RWPE1 (cell line): ENCODE results near the gene GAPVD1.

ENCODE experiments used
- CTCF ChIA-PET: fragments of 350-600 bp; sonication (Branson Sonifier 250); formaldehyde crosslinking; extraction: SDS; loops from one replicate; lab custom pipeline; 2021; lab: Yijun Ruan, JAX
- POLR2A ChIA-PET: fragments of 400-600 bp; formaldehyde crosslinking; extraction: SDS; loops from one replicate; lab custom pipeline; 2020; ENCODE audit warnings: antibody characterized with exemption; ENCODE audit not compliant: low non-redundant PET; lab: Yijun Ruan, JAX
- DNase-seq: peaks from one replicate; pipeline ENCODE4 v3.0.0; 2012; ENCODE audit warnings: low spot score
- H3K27ac ChIP-seq: fragments of 450-650 bp; 2 replicates; pipeline ENCODE4 v1.5.1; 2017
- TF ChIP-seq, protein P1 (sequence below): fragments of 450-650 bp; conservative IDR thresholded peaks from 2 replicates; pipeline ENCODE4 v1.5.1; 2017; ENCODE audit warnings: low read depth, mild to moderate bottlenecking

The GAPVD1 gene

GRCh38 chr9:125372441-125373226 lies 111.0 kb downstream of the GAPVD1 start:
- H3K27ac ChIP-seq: no peak overlapping the region
- DNase-seq: no peak
- ChIA-PET CTCF (no interaction called here), POLR2A (no interaction called here)
- TF ChIP-seq, protein P1, sequence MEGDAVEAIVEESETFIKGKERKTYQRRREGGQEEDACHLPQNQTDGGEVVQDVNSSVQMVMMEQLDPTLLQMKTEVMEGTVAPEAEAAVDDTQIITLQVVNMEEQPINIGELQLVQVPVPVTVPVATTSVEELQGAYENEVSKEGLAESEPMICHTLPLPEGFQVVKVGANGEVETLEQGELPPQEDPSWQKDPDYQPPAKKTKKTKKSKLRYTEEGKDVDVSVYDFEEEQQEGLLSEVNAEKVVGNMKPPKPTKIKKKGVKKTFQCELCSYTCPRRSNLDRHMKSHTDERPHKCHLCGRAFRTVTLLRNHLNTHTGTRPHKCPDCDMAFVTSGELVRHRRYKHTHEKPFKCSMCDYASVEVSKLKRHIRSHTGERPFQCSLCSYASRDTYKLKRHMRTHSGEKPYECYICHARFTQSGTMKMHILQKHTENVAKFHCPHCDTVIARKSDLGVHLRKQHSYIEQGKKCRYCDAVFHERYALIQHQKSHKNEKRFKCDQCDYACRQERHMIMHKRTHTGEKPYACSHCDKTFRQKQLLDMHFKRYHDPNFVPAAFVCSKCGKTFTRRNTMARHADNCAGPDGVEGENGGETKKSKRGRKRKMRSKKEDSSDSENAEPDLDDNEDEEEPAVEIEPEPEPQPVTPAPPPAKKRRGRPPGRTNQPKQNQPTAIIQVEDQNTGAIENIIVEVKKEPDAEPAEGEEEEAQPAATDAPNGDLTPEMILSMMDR: no peak

GRCh38 chr9:125374443-125375309 lies 113.0 kb downstream of the GAPVD1 start:
- CTCF ChIA-PET: interaction anchor here (0.6 to 1.1 kb wide), 3 partner anchors 13 to 523 kb away, joined by 3 to 6 read pairs (median 5); no protein-coding TSS in a partner anchor
- TF ChIP-seq, protein P1: peak; percentile 95
- POLR2A ChIA-PET: no interaction called here
- peak overlapping the region; percentile 14 for H3K27ac ChIP-seq
- DNase-seq: peak; percentile 91

DNA sequence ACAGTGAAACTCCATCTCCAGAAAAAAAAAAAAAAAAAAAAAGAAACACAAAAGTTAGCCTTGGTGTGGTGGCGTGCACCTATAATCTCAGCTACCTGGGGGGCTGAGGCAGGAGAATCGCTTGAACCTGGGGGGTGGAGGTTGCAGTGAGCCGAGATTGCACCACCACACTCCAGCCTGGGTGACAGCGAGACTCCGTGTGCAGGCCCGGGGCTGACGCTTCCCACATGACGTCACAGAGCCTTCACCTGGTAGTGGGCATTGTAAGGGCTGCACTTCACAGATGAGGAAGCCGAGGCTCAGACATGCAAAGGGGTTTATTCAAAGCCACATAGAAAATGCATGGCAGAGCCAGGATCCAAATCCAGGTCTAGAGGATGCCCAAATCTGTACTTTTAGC lies 114.2 kb downstream of the GAPVD1 start:
- CTCF ChIA-PET: interaction anchor here (0.5 to 0.6 kb wide), 3 partner anchors 38 to 1052 kb away, joined by 3 to 11 read pairs (median 4); no protein-coding TSS in a partner anchor

DNA sequence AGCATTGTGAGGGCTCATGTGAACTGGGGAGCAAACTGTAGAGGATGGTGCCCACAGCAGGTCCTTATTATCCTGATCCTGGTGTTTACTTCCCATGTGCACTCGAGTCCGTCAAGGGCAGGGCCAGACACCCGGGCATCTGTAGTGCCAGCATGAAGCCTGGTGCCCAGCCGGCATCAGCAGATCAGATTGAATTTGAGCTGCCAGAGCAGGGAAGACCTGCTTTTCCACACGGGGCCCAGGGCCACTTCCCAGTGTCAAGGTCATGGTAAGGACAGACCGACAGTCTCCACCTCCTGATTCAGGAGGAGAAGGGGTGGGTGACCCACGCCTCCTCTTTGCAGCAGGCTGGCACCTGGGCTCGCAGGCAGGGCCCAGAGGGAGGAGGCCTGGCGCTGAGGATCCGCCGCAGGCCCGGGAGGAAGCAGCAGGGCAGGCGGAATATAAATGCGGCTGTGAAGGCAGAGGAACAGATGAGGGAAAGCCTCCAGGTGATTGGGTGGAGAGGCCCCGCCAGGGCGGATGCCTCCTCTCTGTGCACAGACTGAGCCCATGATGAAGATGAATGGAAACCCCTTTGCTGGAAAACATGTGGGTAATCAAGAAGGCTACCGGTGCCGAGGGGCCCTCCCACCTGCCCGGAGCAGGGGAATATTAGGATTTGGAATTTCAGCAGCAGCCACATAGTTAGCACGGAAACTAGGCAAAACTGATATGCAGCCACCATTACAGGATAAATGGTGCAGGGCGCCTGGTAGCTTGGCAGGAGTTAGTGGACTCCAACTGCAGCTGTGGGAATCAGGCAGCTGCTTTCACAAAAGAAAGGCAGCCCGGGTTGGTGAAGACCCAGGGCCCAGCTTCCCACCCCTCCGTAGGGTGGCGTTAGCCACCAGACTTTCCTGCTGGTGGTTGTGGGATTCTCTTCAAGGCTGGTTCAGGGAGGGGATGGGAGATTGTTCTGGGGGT lies 114.9 kb downstream of the GAPVD1 start:
- H3K27ac ChIP-seq: no peak overlapping the region
- TF ChIP-seq, protein P1: no peak
- ChIA-PET POLR2A (no interaction called here), CTCF (interaction anchor here (0.5 to 1.5 kb wide), 5 partner anchors 14 to 1051 kb away, joined by 3 to 11 read pairs (median 4); partner anchors contain the start of gene WDR38)
- DNase-seq: no peak

More for the DNA sequence above, 114.2 kb downstream of the GAPVD1 start:
- H3K27ac ChIP-seq: no peak overlapping the region
- TF ChIP-seq, protein P1: no peak
- no peak for DNase-seq
- POLR2A ChIA-PET: no interaction called here

DNA sequence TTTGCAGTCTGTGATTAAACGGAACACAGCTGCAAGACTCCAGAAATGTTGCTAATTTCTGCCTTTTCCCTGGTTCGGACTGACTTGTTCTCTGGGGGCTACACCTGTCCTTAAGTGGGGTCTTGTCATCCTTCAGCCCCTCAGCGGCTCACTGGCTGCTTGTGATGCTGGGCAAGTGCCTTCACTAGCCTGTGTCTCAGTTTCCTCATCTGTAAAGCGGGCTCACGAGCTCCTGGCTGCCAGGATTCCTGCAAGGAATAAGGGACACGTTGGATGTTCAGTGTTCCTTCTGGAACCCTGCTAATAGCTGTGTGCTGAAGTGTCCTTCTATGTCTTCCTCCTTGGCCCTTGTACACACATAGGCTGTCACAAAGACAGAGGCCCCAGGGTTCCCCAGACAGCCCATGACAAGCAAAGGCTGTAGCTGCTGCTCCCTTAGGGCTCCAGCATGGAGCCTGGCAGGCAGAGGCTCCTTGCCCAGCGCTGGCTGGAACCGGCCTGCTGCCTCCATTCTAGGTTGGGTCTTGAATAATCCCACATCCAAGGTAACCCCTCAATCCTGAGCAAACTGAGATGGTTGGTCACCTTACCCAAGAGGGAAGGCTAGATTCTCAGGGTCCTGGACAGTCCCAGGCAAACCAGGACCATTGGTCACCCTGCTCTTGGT lies 116.1 kb downstream of the GAPVD1 start:
- H3K27ac ChIP-seq: no peak overlapping the region
- no peak for DNase-seq
- TF ChIP-seq, protein P1: no peak
- POLR2A ChIA-PET: interaction anchor here (1.1 kb wide), 1 partner anchor 136 kb away, joined by 3 read pairs; the partner anchor contains the start of gene HSPA5
- CTCF ChIA-PET: interaction anchor here (1.1 to 1.5 kb wide), 2 partner anchors 15 to 525 kb away, joined by 3 to 4 read pairs; partner anchors contain the start of gene WDR38
